ENCODE measurements around the gene ATXN7L1. TPM values are rescaled to one million over a fixed set of nuclear protein-coding genes. Genes with fewer than 3 reads are reported as not detected.

ATXN7L1 gene
- total RNA-seq, 3 donors from 2014 or later = 19.7 to 29.5 (median 26.0) TPM

- H3K9me3 ChIP-seq = no peaks in the 10 kb centered on the region
- no peak overlapping the region for H3K4me3 ChIP-seq
- DNase-seq (no peak), ATAC-seq (no peak)
- H3K36me3 ChIP-seq (ENCODE audit: low read depth) = no peaks in the 10 kb centered on the region
- TF ChIP-seq, protein P1, sequence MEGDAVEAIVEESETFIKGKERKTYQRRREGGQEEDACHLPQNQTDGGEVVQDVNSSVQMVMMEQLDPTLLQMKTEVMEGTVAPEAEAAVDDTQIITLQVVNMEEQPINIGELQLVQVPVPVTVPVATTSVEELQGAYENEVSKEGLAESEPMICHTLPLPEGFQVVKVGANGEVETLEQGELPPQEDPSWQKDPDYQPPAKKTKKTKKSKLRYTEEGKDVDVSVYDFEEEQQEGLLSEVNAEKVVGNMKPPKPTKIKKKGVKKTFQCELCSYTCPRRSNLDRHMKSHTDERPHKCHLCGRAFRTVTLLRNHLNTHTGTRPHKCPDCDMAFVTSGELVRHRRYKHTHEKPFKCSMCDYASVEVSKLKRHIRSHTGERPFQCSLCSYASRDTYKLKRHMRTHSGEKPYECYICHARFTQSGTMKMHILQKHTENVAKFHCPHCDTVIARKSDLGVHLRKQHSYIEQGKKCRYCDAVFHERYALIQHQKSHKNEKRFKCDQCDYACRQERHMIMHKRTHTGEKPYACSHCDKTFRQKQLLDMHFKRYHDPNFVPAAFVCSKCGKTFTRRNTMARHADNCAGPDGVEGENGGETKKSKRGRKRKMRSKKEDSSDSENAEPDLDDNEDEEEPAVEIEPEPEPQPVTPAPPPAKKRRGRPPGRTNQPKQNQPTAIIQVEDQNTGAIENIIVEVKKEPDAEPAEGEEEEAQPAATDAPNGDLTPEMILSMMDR (IDR thresholded peaks at IDR 0.05) = no peak
- H3K4me1 ChIP-seq (ENCODE audit: low read depth) = no peaks in the 10 kb centered on the region
- intact Hi-C loops (cut with DNase I, micrococcal nuclease) = no loop called here
Measured at GRCh38 chr7:105916603-105917002, 40.2 kb upstream of the ATXN7L1 start.

GRCh38 chr7:105913947-105914346 lies 37.5 kb upstream of the ATXN7L1 start:
- TF ChIP-seq, protein P1 (IDR thresholded peaks at IDR 0.05) = no peak
- intact Hi-C loops (cut with DNase I, micrococcal nuclease) = no loop called here
- H3K4me1 ChIP-seq (ENCODE audit: low read depth) = no peaks in the 10 kb centered on the region
- ATAC-seq = no peak
- no peaks in the 10 kb centered on the region for H3K36me3 ChIP-seq (ENCODE audit: low read depth)
- DNase-seq = no peak
- H3K4me3 ChIP-seq = no peak overlapping the region
- no peaks in the 10 kb centered on the region for H3K9me3 ChIP-seq

DNA sequence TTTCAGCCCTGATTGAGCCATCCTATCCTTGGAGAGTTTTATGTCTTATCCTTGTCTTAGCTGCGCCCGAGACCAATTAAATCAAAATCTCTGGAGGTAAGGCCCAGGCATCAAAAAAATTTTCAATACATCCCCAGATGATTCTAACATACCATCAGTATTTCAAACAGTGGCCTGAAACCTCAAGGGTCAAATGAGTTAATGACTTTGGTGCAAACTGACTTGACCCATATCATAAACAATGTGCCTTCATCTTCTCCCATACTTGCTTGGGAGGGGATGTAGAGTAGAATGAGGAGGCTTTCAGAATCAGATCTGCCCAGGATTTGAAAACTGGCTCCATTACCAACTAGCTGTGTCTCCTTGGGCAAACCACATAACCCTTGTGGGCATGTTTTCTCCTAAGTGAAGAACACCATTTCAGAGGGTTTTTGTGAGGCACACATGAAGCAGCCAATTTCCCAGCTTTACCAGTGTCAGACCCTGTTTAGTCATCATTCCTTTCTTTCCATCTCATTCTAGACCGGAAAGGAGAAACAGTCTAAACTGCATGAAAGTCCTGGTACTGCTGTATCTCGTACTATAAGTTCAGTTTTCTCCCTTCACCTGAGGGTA lies 35.7 kb upstream of the ATXN7L1 start:
- TF ChIP-seq, protein P1 (IDR thresholded peaks at IDR 0.05) = no peak
- Histone ChIP-seq H3K36me3 (ENCODE audit: low read depth) (no peaks in the 10 kb centered on the region), H3K4me1 (ENCODE audit: low read depth) (no peaks in the 10 kb centered on the region), H3K4me3 (no peak overlapping the region), H3K9me3 (no peaks in the 10 kb centered on the region)
- DNase-seq = no peak
- no peak for ATAC-seq
- intact Hi-C loops (cut with DNase I, micrococcal nuclease) = no loop called here

DNA sequence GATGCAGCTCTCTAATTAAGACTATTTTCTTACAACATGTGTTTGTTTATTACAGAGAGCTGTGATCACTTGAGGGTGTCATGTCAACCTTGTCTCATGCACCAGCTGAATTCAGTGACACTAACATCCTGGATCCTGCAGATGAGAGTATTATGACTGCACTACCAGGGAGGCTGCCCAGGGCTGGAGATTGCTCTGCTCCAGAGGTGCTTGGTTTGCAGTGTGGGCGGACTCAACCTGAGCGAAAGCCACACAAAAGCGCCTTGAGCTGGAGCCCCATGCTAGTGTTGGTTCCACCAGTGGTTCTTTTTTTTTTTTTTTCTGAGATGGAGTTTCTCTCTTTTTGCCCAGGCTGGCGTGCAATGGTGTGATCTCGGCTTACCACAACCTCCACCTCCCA lies 33.8 kb upstream of the ATXN7L1 start:
- intact Hi-C loops (cut with DNase I, micrococcal nuclease) = no loop called here

DNA sequence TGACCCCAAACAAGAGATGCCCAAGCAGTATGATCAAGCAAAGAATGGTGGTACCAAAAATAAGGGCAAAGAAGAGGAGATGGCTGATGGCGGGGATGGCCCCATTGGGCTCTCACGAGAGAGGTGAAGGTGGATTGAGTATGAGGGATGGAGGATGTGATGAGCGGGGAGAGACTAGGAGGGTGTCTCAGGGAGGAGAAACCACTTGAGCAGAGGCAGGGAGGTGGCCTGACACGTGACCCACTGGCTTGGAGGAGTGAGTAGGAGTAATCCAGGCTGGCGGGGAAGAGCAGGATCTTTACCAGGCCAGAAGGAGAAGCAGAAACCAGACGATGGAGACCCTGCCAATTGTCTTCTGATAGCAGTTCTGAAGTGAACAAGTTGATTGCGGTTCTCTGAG lies 33.3 kb upstream of the ATXN7L1 start:
- Histone ChIP-seq H3K4me1 (ENCODE audit: low read depth) (no peaks in the 10 kb centered on the region), H3K36me3 (ENCODE audit: low read depth) (no peaks in the 10 kb centered on the region), H3K4me3 (no peak overlapping the region), H3K9me3 (no peaks in the 10 kb centered on the region)
- intact Hi-C loops (cut with DNase I, micrococcal nuclease) = no loop called here
- TF ChIP-seq, protein P1 (IDR thresholded peaks at IDR 0.05) = no peak
- ATAC-seq (no peak), DNase-seq (no peak)

More for the DNA sequence above, 33.8 kb upstream of the ATXN7L1 start:
- Histone ChIP-seq H3K4me3 (no peak overlapping the region), H3K4me1 (ENCODE audit: low read depth) (no peaks in the 10 kb centered on the region), H3K36me3 (ENCODE audit: low read depth) (no peaks in the 10 kb centered on the region), H3K9me3 (no peaks in the 10 kb centered on the region)
- DNase-seq = no peak
- TF ChIP-seq, protein P1 (IDR thresholded peaks at IDR 0.05) = no peak
- no peak for ATAC-seq

Data from mucosa of descending colon (tissue), 3 donors.